Measurements from ENCODE around the gene SLC29A3.

The SLC29A3 gene

DNA sequence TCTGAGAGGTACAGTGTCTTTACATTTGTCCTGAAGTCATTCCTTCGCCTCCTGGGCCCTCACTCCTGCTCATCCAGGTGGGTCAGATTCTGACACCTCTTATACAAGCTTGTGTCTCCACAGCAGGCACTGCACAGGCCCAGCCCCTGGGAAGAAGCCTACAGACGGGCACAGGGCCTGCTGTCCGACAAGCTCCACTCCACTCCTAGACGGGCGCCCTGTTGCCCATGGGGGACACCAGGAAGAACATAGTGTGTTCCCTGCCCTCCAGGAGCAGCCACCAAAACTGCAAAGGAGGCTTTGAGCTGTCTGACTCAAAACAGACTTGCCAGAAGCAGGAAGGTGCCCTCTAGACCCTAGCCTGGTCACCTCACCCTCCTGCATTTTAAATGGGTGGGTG is 45.6 kb upstream of the SLC29A3 start:
- no peak for TF ChIP-seq SUZ12 (IDR thresholded peaks at IDR 0.05; ENCODE audit: extremely low read depth, insufficient read depth, insufficient read length)
- TF ChIP-seq ZNF274 (IDR thresholded peaks at IDR 0.05; ENCODE audit: low read depth, low read length): no peak
- TF ChIP-seq YY1 (IDR thresholded peaks at IDR 0.05; ENCODE audit: insufficient read depth, insufficient read length): no peak
- Histone ChIP-seq H3K36me3 (ENCODE audit: insufficient read depth, insufficient read length, low read length) (peaks cover 3% of the 10 kb centered on the region), H3K27me3 (ENCODE audit: insufficient read depth, insufficient read length) (no peaks in the 10 kb centered on the region), H3K9me3 (ENCODE audit: insufficient read depth, low read length) (no peaks in the 10 kb centered on the region), H3K4me3 (ENCODE audit: insufficient read length, low read depth) (no peak overlapping the region), H3K9ac (ENCODE audit: insufficient read length, low read depth) (no peak overlapping the region), H3K4me1 (ENCODE audit: insufficient read depth, insufficient read length) (peaks cover 29% of the 10 kb centered on the region)
- no peak for DNase-seq (ENCODE audit: low read depth, low spot score)

DNA sequence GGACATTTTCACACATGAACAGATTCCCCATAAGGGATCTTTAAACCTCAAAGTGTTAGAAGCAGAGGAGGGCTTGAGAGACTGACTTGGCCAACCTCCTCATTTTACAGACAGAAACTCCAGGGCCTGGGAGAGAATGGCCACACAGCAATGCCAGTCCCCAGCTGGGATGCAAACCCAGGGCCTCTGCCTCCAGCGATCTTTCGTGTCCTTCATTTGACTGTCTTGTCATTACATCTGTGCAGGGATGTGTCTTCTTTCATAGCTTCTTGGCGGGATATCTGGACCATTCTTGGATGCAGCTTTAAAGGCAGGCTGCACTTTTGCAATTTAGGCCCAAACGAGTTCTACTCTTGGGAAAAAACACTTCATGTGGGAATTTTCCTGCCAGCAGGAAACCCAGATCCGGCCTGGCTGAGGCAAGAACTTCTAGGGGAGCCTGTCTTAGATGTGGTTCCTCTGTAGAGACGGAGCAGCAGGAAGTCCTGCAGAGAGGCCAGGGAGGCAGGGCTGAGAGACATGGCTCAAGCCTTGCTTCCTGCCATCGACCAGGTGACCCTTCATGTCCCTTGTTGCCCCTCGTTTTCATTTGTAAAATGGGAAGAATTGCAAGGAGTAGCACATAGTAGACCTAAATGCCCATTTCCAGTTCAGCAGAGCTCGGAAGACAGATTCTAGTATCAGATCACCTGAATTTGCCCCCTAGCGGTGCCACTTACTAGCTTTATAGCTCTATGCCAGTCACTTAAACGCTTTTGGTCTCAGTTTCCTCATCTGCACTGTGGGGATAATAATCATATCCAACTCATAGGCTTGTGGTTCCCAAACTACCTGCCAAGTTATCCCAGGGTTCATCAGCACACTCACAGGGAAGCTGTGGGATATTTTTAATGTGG is 43.9 kb upstream of the SLC29A3 start:
- Histone ChIP-seq H3K27me3 (ENCODE audit: insufficient read depth, insufficient read length) (no peaks in the 10 kb centered on the region), H3K4me3 (ENCODE audit: insufficient read length, low read depth) (no peak overlapping the region), H3K4me1 (ENCODE audit: insufficient read depth, insufficient read length) (peaks cover 28% of the 10 kb centered on the region), H3K9ac (ENCODE audit: insufficient read length, low read depth) (no peak overlapping the region), H3K36me3 (ENCODE audit: insufficient read depth, insufficient read length, low read length) (peaks cover 10% of the 10 kb centered on the region), H3K9me3 (ENCODE audit: insufficient read depth, low read length) (no peaks in the 10 kb centered on the region)
- no peak for TF ChIP-seq ZNF274 (IDR thresholded peaks at IDR 0.05; ENCODE audit: low read depth, low read length)
- TF ChIP-seq YY1 (IDR thresholded peaks at IDR 0.05; ENCODE audit: insufficient read depth, insufficient read length): no peak
- no peak for TF ChIP-seq SUZ12 (IDR thresholded peaks at IDR 0.05; ENCODE audit: extremely low read depth, insufficient read depth, insufficient read length)
- no peak for DNase-seq (ENCODE audit: low read depth, low spot score)

DNA sequence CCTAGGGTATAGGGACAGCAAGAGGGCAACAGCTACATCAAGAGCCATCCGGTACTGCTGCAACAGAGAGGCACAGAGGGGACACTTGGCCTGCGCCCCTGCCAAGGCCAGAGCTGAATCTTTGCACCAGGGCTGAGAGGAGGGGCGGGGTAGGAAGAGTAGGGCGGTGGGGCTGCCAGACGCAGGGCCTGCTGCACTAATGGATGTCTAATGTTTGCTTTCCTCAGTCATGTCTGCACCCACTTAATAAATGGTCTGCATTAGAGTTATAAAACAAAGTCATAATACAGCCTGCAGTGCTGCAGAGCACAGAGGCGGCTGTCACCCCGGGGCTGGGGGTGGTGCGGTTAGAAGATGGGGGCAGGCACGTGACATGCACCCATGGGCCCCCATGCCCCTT is 42.2 kb upstream of the SLC29A3 start:
- Histone ChIP-seq H3K4me1 (ENCODE audit: insufficient read depth, insufficient read length) (peaks cover 22% of the 10 kb centered on the region), H3K9me3 (ENCODE audit: insufficient read depth, low read length) (no peaks in the 10 kb centered on the region), H3K9ac (ENCODE audit: insufficient read length, low read depth) (no peak overlapping the region), H3K4me3 (ENCODE audit: insufficient read length, low read depth) (no peak overlapping the region), H3K27me3 (ENCODE audit: insufficient read depth, insufficient read length) (no peaks in the 10 kb centered on the region), H3K36me3 (ENCODE audit: insufficient read depth, insufficient read length, low read length) (peaks cover 15% of the 10 kb centered on the region)
- DNase-seq (ENCODE audit: low read depth, low spot score): no peak
- TF ChIP-seq SUZ12 (IDR thresholded peaks at IDR 0.05; ENCODE audit: extremely low read depth, insufficient read depth, insufficient read length) (no peak), YY1 (IDR thresholded peaks at IDR 0.05; ENCODE audit: insufficient read depth, insufficient read length) (no peak), ZNF274 (IDR thresholded peaks at IDR 0.05; ENCODE audit: low read depth, low read length) (no peak)

DNA sequence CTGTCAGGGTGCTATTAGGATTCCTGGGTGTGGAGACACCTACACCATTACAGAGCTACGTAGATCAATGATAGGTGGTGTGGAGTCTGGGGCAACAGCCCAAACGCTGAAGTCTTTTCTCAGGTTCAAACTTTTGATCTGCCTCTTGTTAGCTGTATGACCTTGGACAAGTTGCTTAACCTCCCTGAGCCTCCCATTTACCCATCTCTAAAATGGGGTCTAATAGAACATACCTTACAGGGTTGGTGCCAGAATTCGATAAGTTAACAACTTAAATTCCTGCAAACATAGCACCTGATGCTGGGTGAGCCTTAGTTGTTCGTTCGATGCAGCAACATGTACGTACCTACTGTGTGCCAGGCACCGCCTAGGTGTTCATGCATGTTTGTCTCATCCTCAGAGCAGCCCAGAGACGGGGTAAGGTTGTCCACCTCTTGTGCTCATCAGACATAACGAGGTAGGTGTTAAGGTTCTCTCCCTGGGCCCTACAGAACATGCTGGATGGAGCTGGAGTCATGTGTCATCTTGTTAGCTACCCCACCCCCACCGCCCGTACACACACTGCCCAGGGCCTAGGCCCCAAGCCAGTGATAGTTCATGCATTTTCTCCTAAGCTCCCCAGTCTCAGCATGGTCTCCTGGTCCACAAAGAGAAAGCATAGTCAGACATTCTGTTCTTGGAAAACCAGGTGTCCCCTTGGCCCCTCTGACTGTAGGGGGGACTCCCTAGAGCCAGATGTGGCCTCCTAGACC is 41.0 kb upstream of the SLC29A3 start:
- H3K36me3 ChIP-seq (ENCODE audit: insufficient read depth, insufficient read length, low read length): peaks cover 25% of the 10 kb centered on the region
- DNase-seq (ENCODE audit: low read depth, low spot score): no peak
- TF ChIP-seq SUZ12 (IDR thresholded peaks at IDR 0.05; ENCODE audit: extremely low read depth, insufficient read depth, insufficient read length): no peak
- no peak for TF ChIP-seq ZNF274 (IDR thresholded peaks at IDR 0.05; ENCODE audit: low read depth, low read length)
- no peak for TF ChIP-seq YY1 (IDR thresholded peaks at IDR 0.05; ENCODE audit: insufficient read depth, insufficient read length)

DNA sequence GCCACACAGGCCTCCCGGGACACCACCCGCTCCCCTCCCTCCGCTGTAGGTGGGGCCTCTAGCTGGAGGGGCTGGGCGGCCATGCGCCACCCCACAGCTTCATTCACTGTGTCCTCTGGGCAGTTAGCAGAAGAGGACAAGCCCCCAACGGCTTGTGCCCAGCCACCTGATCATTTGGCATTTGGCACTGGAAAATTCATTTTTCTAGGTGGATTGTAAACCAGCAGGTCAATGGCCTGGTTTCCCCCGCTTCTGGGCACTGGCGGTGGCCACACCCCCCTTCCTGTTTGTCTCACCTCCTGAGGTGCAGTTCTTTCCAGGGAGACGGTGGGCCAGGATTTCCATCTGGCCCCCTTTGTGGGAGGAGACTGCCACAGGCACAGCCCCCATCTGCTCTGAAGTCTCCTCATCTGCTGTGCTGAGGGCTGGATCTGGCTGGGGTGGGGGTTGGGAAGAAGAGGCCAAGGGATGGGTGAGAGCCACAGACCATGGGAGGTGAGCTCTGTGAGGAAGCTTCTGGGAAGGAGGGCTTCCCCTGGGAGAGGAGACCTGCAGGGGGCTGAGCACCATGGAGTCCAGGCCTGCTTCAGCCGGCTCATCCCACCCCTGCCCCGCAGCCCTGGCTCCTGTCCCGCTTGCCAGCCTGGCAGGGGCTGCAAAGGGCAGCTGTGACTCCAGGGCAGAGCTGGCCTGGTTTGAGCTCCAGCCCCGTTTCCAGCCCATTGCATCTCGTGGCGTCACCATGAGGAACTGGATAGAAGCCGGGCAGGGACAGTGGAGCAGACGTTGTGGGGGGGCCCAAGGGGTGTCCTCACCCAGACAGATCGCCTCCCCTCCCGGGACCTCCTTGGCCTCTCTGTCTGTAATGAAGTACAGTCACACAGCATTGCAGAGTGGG is 40.1 kb upstream of the SLC29A3 start:
- peak overlapping the region; percentile 61 for H3K9ac ChIP-seq (ENCODE audit: insufficient read length, low read depth)
- peaks cover 19% of the 10 kb centered on the region for H3K4me1 ChIP-seq (ENCODE audit: insufficient read depth, insufficient read length)
- peaks cover 28% of the 10 kb centered on the region for H3K36me3 ChIP-seq (ENCODE audit: insufficient read depth, insufficient read length, low read length)
- no peak for TF ChIP-seq SUZ12 (IDR thresholded peaks at IDR 0.05; ENCODE audit: extremely low read depth, insufficient read depth, insufficient read length)
- TF ChIP-seq YY1 (IDR thresholded peaks at IDR 0.05; ENCODE audit: insufficient read depth, insufficient read length): no peak
- TF ChIP-seq ZNF274 (IDR thresholded peaks at IDR 0.05; ENCODE audit: low read depth, low read length): no peak
- no peaks in the 10 kb centered on the region for H3K27me3 ChIP-seq (ENCODE audit: insufficient read depth, insufficient read length)
- no peak for DNase-seq (ENCODE audit: low read depth, low spot score)
- no peaks in the 10 kb centered on the region for H3K9me3 ChIP-seq (ENCODE audit: insufficient read depth, low read length)
- no peak overlapping the region for H3K4me3 ChIP-seq (ENCODE audit: insufficient read length, low read depth)

More for the DNA sequence above, 41.0 kb upstream of the SLC29A3 start:
- Histone ChIP-seq H3K4me3 (ENCODE audit: insufficient read length, low read depth) (no peak overlapping the region), H3K9ac (ENCODE audit: insufficient read length, low read depth) (no peak overlapping the region), H3K27me3 (ENCODE audit: insufficient read depth, insufficient read length) (no peaks in the 10 kb centered on the region), H3K9me3 (ENCODE audit: insufficient read depth, low read length) (no peaks in the 10 kb centered on the region), H3K4me1 (ENCODE audit: insufficient read depth, insufficient read length) (peaks cover 17% of the 10 kb centered on the region)

DNA sequence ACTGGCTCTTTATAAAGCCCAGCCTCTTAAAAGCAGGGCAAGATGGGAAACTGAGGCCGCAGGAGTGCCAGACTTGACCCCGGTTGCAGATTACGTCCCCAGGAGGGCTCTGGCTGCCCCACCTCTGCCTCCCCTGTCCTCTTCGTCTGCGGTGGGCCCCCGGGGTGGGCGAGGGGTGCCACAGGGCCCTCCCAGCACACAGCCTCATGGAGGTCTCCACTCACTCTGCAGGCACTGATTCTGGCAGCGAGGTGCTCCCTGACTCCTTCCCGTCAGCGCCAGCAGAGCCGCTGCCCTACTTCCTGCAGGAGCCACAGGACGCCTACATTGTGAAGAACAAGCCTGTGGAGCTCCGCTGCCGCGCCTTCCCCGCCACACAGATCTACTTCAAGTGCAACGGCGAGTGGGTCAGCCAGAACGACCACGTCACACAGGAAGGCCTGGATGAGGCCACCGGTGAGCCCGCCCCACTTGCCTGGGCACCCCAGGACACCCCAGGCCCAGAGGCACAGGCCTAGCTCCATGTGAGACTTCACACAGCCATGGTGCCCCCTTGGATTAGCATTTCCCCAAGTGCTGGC is 39.4 kb upstream of the SLC29A3 start:
- H3K36me3 ChIP-seq (ENCODE audit: insufficient read depth, insufficient read length, low read length): peaks cover 35% of the 10 kb centered on the region
- no peak overlapping the region for H3K4me3 ChIP-seq (ENCODE audit: insufficient read length, low read depth)
- H3K9me3 ChIP-seq (ENCODE audit: insufficient read depth, low read length): no peaks in the 10 kb centered on the region
- TF ChIP-seq ZNF274 (IDR thresholded peaks at IDR 0.05; ENCODE audit: low read depth, low read length) (no peak), YY1 (IDR thresholded peaks at IDR 0.05; ENCODE audit: insufficient read depth, insufficient read length) (no peak), SUZ12 (IDR thresholded peaks at IDR 0.05; ENCODE audit: extremely low read depth, insufficient read depth, insufficient read length) (no peak)
- DNase-seq (ENCODE audit: low read depth, low spot score): no peak
- no peaks in the 10 kb centered on the region for H3K27me3 ChIP-seq (ENCODE audit: insufficient read depth, insufficient read length)
- H3K9ac ChIP-seq (ENCODE audit: insufficient read length, low read depth): peak overlapping the region; percentile 61
- H3K4me1 ChIP-seq (ENCODE audit: insufficient read depth, insufficient read length): peaks cover 19% of the 10 kb centered on the region
